Body of pancreas (tissue), 4 donors: ENCODE results near the gene RFC5.

ENCODE experiments used
- CTCF ChIP-seq, 7 experiments: fragments of 450-650 bp in 4 of 7; fragments of 200-600 bp in 3 of 7; sonication (generic) in 3 of 7; IDR thresholded peaks; one replicate each; pipeline ENCODE4 v1.5.1; 2016 to 2019; ENCODE audit warnings: antibody characterized with exemption in 7 of 7
- POLR2A ChIP-seq, 3 donors: fragments of 450-650 bp; IDR thresholded peaks; one replicate each; pipeline ENCODE4 v1.6.1; 2016; ENCODE audit warnings: antibody characterized with exemption in 3 of 3, mild to moderate bottlenecking in 2 of 3

GRCh38 chr12:118029166-118029565 is 12.7 kb downstream of the RFC5 start:
- no peak for TF ChIP-seq CTCF (IDR thresholded peaks at IDR 0.05)
- TF ChIP-seq POLR2A (IDR thresholded peaks at IDR 0.05): no peak
